OCI-M2 (cell line): ENCODE results near the gene TIGD7.
A peak's percentile ranks its signal among the peaks of the same experiment; 100 is the strongest.
"Not testable (repeated sequence)": the region's sequence is repeated elsewhere in the genome, so short reads cannot be mapped to it uniquely, and the experiment has no call there.

Source experiments
- DNase-seq: peaks from one replicate; lab custom pipeline; 2025; ENCODE audit not compliant: unreplicated experiment; lab: John Stamatoyannopoulos, UW

The TIGD7 gene

DNA sequence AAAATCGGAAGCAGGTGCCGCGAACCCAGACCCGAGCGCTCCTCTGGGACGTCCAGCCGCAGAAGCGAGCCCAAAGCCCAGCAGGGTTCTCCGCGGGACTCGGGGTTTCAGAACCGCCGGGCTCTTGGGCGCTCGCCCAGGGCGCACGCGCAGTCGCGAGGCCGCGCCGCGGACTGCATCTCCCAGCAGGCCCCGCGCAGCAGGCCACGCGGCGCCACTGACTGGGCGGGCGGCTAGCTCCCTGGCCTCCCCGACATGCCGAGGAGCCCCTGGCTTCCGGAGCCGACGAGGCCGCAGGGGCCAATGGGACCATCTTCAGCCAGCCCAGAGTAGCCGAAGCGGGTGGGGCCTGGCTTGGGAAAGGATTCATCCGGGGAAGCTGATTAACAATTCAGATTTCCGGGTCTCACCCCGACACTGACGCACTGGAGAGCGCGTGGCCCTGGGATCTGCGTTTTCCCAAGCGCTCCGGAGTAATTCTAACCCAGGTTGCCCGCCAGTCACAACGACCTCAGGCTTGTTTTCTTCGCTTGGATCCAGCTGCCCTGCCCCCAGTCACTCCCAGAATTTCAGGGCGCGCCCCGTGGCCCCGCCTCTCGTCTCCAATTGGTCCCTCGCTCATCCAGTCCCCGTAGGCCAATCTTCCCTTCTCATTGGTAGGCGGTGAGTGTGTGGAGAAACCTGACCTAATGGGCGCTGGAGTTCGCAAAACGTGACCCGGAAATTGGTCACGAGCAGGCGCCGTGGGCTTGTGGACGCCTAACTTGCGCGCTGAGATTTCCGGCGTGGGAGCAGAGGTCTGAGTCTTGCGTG, 22.3 kb downstream of the TIGD7 start, which contains the start of gene ZNF263:
TSS of gene ZNF263 (plus strand) at position 762 of the 813 bp plus-strand sequence. CDS start 328 bp downstream, outside the sequence.
- peak; percentile 42 for DNase-seq

DNA sequence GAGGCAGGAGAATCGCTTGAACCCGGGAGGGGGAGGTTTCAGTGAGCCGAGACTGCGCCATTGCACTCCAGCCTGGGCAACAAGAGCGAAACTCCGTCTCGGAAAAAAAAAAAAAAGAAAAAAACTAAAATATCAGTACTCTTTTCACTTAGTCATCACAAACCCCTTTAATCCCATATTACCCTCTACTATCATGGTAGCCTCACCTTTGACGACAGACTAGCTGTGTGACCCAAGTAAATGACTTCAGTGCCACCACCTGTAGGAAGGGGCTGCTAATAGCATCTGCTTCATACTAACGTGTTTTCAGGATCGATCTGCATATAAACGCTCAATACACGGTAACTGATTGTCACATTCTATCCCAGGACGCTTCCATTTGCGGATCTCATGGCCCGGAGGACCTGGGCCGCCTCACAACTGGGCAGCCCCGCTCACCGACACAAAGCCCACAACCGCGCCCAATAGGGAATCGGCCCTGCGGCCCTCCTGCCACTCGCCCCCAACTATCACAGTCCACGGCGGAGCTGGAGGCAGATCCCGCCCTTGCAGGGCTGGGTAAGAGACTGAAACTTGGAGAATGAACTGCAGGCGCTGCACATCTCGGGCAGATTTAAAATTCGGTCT, 23.0 kb downstream of the TIGD7 start:
- DNase-seq = no peak

DNA sequence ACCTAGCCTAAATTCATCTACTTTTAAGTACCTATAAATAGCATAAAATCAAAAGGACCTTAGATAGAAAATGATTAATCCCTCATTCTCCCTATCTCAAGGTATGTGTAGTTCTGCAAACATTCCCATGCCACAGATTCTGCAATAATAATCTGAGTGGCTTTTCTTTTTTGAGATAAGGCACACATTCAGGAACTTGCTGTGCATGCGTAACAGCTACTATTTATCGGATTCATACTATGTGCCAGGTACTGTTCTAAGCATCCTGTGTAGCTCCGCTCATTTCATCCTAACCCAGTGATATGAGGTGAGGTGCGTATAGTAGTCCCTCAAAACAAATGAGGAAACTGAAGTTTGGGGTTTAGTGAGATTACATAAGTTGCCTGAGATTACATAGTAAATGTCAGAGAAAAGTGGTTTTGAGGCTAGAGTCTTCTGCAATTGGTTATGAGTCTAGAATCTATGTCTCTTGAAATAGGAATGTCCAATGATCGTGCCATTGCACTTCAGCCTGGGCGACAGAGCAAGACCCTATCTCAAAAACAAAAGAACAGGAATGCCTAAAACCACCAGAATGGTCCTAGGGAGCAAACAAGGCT, 23.9 kb downstream of the TIGD7 start:
- DNase-seq = no peak

DNA sequence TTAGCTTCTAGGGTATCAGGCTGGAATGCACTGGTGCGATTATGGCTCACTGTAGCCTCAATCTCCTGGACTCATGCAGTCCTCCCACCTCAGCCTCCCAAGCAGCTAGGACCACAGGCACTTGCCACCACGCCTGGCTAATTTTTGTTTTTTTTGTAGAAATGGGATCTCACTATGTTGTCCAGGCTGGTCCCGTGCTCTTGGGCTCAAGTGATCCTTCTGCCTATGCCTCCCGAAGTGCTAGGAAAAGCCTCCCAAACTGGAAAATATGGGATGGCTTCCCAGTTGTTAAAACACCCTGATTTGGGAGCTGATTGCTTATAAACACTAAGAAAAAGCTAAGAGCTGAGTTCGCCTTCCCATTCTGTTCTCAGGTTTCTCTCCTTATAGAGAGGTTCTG, 28.6 kb downstream of the TIGD7 start:
- no peak for DNase-seq

DNA sequence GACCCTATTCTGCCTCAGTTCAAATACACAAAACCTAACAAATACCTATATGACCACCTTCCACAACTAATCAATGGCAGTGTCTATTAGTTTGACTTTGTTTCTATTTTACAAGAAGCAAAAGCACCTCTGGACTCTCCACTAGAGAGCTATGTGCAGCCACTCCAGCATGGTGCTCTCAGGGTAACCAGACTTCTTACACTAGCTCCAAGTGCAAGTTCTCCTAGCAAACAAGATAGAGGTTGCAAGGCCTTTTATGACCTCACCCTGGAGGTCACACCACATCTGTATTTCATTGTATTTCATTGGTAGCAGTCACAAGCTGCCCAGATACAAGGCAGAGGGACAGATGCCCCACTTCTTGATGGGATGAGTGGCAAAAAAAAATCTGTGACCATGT, 30.3 kb downstream of the TIGD7 start:
- no peak for DNase-seq

DNA sequence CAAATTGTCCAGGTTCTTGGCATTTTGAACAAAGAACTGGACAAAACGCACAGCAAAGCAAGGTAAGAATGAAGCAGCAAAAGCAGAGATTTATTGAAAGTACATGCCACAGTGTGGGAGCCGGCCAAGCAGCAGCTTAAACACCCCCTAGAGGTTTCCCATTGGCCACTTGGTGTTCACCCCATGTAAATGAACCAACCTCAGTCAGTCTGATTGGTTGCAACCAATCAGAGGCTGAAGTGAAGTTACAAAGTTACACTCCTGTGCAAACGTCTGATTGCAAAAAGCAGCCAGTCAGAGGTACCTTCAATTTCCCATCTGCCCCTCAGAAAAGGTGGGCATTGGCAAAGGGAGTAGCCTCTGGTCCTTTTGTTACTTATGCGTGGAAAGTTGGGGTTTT, 30.7 kb downstream of the TIGD7 start:
- DNase-seq = no peak

DNA sequence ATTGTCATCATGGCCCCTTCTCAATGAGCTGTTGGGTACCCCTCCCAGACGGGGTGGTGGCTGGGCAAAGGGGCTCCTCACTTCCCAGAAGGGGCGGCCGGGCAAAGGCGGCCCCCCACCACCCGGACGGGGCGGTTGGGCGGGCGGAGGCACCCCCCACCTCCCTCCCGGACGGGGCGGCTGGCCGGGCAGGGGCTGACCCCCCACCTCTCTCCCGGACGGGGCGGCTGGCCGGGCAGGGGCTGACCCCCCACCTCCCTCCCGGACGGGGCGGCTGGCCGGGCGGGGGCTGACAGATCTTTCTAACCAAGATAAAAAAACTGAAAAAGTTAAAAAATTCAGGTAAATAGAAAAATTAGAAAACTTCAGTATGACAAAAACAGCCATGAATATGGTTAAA, 33.9 kb downstream of the TIGD7 start:
- not testable (repeated sequence) for DNase-seq

DNA sequence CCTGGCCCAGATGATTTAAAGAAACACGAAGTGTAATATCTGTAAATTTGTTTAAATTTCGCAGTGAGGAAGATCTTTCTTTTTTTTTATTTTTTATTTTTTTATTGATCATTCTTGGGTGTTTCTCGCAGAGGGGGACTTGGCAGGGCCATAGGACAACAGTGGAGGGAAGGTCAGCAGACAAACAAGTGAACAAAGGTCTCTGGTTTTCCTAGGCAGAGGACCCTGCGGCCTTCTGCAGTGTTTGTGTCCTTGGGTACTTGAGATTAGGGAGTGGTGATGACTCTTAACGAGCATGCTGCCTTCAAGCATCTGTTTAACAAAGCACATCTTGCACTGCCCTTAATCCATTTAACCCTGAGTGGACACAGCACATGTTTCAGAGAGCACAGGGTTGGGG, 34.5 kb downstream of the TIGD7 start:
- DNase-seq = not testable (repeated sequence)

DNA sequence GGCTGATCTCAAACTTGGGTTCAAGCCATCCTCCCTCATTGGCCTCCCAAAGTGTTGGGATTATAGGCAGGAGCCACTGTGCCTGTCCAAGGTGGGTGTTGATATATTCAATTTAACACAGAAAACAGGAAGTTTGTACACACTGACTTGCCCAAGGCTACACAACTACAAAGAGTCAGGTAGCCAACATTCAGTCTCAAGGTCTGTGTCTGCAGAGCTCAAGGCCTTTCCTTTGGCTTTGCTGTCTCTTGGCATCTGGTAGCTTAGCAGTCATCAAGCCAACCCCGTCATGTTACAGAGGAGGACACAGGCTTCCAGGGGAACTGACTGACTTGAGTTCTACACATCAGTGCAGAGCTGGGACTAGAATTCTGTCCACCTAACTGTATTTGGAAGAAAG, 36.9 kb downstream of the TIGD7 start:
- DNase-seq = no peak

DNA sequence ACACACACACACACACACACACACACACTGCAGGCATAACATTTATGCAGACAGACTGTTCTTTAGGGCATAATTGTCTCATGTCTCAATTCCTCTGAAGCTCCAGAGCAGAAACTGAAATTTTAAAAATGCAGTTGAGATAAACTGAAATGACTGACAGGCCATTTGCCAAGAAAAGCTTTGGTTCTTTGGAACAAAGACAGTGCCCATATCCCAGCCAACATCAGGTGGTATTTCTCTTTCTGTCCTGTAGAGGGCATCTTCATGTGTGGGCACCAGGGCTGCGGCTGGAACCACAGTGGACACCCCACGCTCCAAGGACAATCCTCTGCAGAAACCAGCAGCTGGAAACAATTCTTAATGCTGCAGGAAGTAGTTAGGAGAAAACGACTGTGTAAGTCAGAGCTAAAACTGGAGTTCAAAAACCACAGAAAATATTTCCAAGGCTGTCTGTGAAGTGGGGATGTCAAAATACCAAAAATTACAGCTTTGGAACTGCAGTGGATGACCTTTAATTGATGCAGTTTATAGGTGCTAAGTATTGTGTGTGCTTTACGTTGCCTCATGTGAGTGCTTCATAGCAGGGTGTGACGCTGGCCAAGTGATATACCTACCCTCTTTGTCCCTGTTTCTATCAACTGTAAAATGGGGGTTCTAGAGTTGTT, 38.2 kb downstream of the TIGD7 start:
- DNase-seq = no peak

DNA sequence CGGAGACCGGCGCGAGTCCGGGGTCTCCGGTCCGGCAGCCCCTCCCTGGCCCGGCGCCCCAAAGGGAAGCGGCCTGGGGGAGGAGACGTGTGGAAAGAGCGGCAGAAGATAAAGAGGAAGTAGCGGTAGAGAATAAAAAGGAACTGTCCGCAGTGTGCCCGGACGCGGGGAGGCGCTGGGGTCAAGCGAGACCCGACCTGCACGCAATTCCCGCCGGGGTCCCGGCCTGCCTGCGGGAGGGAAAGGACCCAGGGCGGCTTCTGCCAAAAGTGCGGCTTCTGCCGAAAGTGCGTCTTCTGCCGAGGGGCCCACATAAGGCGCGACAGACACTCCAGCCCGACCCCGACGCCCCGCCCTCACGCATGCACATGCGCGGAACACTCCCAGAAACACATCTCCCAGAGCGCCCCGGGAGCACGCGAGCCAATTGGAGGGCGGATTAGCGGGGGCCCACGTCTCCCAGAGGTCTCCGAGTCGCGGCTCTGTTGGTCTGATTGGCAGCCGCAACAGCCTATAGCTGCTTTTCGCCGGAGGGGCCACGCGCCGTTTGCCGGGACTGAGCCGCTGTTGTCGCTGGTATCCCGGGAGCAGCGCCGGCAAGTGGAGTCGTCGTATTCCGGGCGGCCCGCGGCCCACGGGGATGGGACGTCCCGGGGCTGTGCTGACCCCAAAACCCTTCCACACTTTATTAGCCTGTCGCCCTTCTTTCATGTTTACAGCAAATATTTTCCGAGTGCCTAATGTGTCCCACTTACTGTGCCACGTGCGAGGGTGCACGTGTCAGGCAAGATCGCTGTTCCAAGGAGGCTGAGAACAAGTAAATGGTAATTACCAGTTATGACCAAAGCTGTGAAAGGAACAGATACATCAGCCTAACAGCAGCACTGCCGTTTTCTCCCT, 40.8 kb downstream of the TIGD7 start:
- DNase-seq = peak; percentile 73

DNA sequence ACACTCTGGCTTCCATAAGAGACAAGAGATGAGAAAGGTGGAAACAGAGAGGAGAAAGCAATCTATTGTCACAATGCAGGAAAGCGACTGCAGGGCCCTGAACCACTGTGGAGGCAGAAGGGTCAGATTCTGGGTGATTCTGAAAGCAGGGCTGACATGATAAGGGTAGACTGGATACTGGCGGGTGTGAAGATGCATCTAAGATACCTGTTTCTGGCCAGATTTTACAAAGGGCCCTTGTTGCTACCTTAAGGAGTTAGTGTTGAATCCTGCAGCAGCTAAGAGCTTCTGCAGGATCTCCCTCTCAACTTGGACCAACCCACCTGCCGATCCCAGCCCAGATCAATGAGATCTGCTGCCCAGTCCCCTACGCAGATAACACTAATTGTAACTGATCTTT, 42.7 kb downstream of the TIGD7 start:
- no peak for DNase-seq

DNA sequence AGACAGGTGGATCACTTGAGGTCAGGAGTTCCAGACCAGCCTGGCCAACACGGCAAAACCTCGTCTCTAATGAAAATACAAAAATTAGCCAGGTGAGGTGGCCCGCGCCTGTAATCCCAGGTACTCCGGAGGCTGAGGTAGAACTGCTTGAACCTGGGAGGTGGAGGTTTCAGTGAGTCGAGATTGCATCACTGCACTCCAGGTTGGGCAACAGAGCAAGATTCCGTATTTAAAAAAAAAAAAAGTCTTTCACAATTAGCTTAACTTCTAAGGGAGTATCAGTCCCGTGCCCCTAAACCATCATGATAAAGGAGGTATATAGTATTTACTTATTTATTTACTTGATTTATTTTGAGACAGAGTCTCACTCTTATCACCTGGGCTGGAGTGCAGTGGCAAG, 45.4 kb downstream of the TIGD7 start:
- no peak for DNase-seq

DNA sequence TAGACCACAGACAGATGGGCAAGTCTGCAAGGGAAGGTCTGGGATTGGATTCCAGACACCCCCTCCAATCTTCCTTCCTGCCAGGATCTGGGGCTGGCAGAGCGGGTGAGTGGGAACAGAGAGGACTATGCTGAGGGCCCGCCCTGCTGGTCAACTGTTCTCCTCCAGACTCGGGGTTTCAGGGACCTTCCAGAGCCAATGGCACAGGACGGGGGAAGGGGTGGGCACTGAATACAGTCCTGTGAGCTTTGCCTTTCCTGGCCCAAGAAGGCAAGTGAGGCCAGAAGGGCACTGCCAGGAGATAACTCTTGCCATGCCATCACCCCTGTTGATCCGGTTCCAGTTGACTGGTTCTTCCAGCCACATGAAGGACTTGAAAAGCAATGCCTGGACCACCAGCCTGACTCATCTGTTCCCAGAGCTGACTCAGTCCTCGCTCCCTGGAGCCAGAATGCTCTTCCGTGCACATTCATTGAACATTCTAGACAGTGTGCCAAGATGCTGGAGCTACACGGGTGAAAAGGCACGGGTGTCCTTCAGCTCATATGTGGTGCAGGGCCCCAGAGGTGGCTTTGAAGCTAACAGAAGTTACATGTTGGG, 48.3 kb downstream of the TIGD7 start:
- DNase-seq = no peak

DNA sequence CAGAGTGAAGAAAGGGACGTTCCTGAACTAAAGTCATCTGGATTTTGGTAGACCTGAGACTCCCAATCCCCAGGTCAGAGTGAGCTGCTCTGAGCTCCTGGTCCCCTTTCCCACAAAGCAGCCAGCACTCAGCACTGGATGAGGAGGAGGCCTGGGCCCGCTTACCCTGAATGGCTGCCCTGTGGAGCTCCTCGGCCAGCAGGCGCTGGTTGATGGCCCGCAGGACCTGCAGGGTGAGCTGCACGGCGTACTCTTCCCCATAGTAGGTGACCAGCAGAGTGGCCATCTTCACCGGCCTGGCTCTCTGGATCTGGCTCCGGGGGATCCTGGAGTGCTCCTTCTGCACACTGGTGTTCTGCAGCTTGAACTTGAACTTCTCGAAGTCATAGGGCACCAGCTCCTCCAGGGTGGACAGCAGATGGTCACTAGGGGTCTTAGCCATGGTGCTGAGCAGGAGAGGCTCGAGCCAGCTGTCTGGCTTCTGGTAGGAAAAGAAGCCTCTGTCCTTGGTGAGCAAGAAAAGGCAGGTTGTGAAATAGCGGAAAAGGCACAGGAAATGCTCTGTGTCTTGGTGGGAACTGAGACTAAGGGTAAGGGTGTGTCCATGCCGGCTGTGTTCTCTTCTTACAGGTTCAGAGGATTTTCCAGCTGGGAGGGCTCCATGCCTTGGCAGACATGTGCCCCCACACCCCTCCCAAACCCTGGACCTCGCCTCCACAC, 48.9 kb downstream of the TIGD7 start, which contains the start of gene MEFV:
TSS of gene MEFV (minus strand) at position 488 of the 720 bp plus-strand sequence. CDS start at position 442, 46 bp downstream.
- no peak for DNase-seq

DNA sequence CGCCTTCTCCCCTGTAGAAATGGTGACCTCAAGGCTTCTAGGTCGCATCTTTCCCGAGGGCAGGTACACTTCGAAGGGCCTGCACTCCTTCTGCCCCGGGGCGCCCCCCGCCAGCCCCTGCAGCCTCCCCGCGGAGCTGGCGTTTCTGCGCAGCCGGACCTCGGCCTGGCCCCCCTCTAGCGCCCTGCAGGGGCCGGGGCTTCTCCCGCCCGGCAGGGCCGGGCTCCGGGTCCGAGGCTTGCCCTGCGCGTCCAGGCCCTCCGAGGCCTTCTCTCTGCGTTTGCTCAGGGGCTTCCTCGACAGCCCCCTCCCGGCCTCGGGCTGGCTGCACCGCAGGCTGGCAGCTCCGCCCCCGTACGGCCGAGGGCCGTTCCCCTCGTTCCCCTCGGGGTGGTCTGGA, 50.9 kb downstream of the TIGD7 start:
- DNase-seq = no peak

DNA sequence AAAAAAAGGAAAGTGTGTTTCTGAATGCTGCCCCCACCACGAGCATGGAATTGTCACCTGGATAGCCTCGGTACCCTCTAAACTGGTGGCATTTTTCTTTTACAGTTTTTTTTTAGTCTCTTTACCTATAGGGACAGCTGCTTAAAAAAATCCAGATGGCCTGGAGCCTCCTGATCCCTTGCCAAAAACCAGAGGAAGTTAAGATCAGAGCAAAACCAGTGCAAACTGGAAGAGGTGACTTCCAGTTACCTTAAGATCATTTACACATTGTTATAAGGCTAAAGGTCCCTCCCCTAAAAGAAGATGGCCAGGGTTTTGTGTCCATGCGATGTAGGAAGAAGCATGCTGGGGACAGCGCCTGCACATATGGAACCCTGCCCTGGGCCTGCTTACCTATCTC, 52.3 kb downstream of the TIGD7 start:
- no peak for DNase-seq

DNA sequence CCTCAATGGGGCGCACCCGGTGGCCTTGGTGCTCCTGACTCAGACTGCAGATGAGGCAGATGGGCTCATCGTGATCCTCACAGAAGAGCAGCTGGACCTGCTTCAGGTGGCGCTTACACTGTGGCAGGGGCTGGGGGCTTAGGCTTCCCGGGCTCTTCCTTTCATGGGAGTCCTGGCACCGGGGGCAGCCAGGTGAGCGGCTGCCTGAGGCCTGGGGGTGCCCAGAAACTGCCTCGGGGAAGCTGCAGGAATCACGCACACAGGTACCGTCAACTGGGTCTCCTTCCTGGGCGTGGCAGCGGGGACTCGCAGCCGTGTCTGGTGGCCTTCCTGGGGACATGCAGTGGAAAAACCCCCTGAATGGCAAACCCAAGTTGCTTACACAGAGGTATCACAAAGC, 55.8 kb downstream of the TIGD7 start:
- no peak for DNase-seq

DNA sequence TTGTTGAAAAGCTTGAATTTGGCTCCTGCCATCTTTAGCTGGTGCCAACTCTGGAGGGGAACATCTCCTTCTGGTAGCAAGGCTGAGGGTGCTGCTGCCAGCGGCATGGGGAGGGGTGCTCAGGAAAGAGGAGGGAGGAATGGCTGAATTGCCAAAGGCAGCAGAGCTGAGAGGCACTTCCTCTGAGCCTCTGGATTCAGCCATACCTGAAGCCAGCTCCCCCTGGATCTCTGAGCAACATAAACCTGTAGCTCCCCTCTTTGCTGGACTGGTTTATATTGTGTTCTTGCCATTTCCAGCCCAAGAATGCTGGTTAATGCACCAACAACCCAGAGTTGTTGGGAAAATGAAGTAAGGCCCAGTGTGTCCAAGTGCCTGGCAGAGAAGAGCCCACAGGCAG, 56.2 kb downstream of the TIGD7 start:
- no peak for DNase-seq
